ENCODE results near the gene MAPKAPK2.

The MAPKAPK2 gene

GRCh38 chr1:206661161-206661820 is 23.4 kb upstream of the MAPKAPK2 start:
- no peak for DNase-seq

- no peak for DNase-seq
Measured at GRCh38 chr1:206662396-206663092, 22.2 kb upstream of the MAPKAPK2 start.

GRCh38 chr1:206663362-206663761 is 21.3 kb upstream of the MAPKAPK2 start:
- no peak for DNase-seq

GRCh38 chr1:206663832-206664652 is 20.7 kb upstream of the MAPKAPK2 start:
- peak; percentile 36 for DNase-seq

GRCh38 chr1:206664740-206665139 is 20.0 kb upstream of the MAPKAPK2 start:
- no peak for DNase-seq

- DNase-seq = no peak
Measured at GRCh38 chr1:206666031-206666561, 18.6 kb upstream of the MAPKAPK2 start.

GRCh38 chr1:206666954-206667665 is 17.6 kb upstream of the MAPKAPK2 start:
- no peak for DNase-seq

GRCh38 chr1:206668351-206668750 is 16.4 kb upstream of the MAPKAPK2 start:
- DNase-seq = no peak

GRCh38 chr1:206668874-206669410 is 15.8 kb upstream of the MAPKAPK2 start:
- DNase-seq = no peak

GRCh38 chr1:206672011-206672688 is 12.6 kb upstream of the MAPKAPK2 start:
- DNase-seq = no peak

GRCh38 chr1:206672844-206673758 is 11.6 kb upstream of the MAPKAPK2 start:
- DNase-seq = no peak

- no peak for DNase-seq
Measured at GRCh38 chr1:206674236-206674635, 10.5 kb upstream of the MAPKAPK2 start.

- no peak for DNase-seq
Measured at GRCh38 chr1:206674745-206675175, 9.9 kb upstream of the MAPKAPK2 start.

- no peak for DNase-seq
Measured at GRCh38 chr1:206676499-206676898, 8.2 kb upstream of the MAPKAPK2 start.

- DNase-seq = no peak
Measured at GRCh38 chr1:206678490-206678889, 6.2 kb upstream of the MAPKAPK2 start.

GRCh38 chr1:206679738-206680211 is 4.9 kb upstream of the MAPKAPK2 start:
- no peak for DNase-seq

GRCh38 chr1:206680279-206680678 is 4.4 kb upstream of the MAPKAPK2 start:
- no peak for DNase-seq

- DNase-seq = no peak
Measured at GRCh38 chr1:206681359-206681758, 3.3 kb upstream of the MAPKAPK2 start.

GRCh38 chr1:206682111-206682510 is 2.6 kb upstream of the MAPKAPK2 start:
- no peak for DNase-seq

- no peak for DNase-seq
Measured at GRCh38 chr1:206683313-206683712, 1.4 kb upstream of the MAPKAPK2 start.

GRCh38 chr1:206684003-206684402 is 702 bp upstream of the MAPKAPK2 start:
- DNase-seq = no peak
